SH-SY5Y (cell line): Measurements from ENCODE around the gene DDX51.

Experiments used
- GATA2 ChIP-seq: IDR thresholded peaks from 2 replicates; pipeline ENCODE4 v1.6.1; 2011; ENCODE audit warnings: mild to moderate bottlenecking, low read depth, low read length
- GATA3 ChIP-seq: IDR thresholded peaks from 2 replicates; pipeline ENCODE4 v1.6.1; 2011; ENCODE audit warnings: low read depth, mild to moderate bottlenecking, low read length, moderate library complexity

DDX51 gene

GRCh38 chr12:132146772-132147422, 2.8 kb upstream of the DDX51 start:
- no peak for TF ChIP-seq GATA2
- no peak for TF ChIP-seq GATA3

GRCh38 chr12:132146098-132146497, 2.0 kb upstream of the DDX51 start:
- TF ChIP-seq GATA2 (no peak), GATA3 (no peak)

- TF ChIP-seq GATA3 (no peak), GATA2 (no peak)
Measured at GRCh38 chr12:132145334-132145733, 1.2 kb upstream of the DDX51 start.

GRCh38 chr12:132144810-132145168, 670 bp upstream of the DDX51 start:
- no peak for TF ChIP-seq GATA2
- no peak for TF ChIP-seq GATA3

GRCh38 chr12:132143336-132144071, 615 bp downstream of the DDX51 start:
- TF ChIP-seq GATA2 = no peak
- no peak for TF ChIP-seq GATA3

GRCh38 chr12:132142679-132143335, 1.3 kb downstream of the DDX51 start:
- TF ChIP-seq GATA2 = no peak

GRCh38 chr12:132141976-132142678, 2.0 kb downstream of the DDX51 start:
- TF ChIP-seq GATA2 (no peak), GATA3 (no peak)

GRCh38 chr12:132140918-132141841, 2.9 kb downstream of the DDX51 start:
- TF ChIP-seq GATA2 (no peak), GATA3 (no peak)

- no peak for TF ChIP-seq GATA2
- TF ChIP-seq GATA3 = no peak
Measured at GRCh38 chr12:132140501-132140900, 3.6 kb downstream of the DDX51 start.

GRCh38 chr12:132139912-132140311, 4.2 kb downstream of the DDX51 start:
- no peak for TF ChIP-seq GATA3
- TF ChIP-seq GATA2 = no peak

GRCh38 chr12:132138941-132139871, 4.9 kb downstream of the DDX51 start:
- TF ChIP-seq GATA3 = no peak
- no peak for TF ChIP-seq GATA2

- TF ChIP-seq GATA3 = no peak
- no peak for TF ChIP-seq GATA2
Measured at GRCh38 chr12:132137483-132138125, 6.5 kb downstream of the DDX51 start.

GRCh38 chr12:132133952-132134652, 10.0 kb downstream of the DDX51 start:
- no peak for TF ChIP-seq GATA3
- no peak for TF ChIP-seq GATA2
